ENCODE data around the gene FBLN7. TPM values are rescaled to one million over a fixed set of nuclear protein-coding genes. Genes with fewer than 3 reads are reported as not detected.
"Not testable (repeated sequence)": the region's sequence is repeated elsewhere in the genome, so short reads cannot be mapped to it uniquely, and the experiment has no call there.

FBLN7 gene
- total RNA-seq, 4 donors from 2014 or later = 3.6 to 10.2 (median 5.9) TPM

DNA sequence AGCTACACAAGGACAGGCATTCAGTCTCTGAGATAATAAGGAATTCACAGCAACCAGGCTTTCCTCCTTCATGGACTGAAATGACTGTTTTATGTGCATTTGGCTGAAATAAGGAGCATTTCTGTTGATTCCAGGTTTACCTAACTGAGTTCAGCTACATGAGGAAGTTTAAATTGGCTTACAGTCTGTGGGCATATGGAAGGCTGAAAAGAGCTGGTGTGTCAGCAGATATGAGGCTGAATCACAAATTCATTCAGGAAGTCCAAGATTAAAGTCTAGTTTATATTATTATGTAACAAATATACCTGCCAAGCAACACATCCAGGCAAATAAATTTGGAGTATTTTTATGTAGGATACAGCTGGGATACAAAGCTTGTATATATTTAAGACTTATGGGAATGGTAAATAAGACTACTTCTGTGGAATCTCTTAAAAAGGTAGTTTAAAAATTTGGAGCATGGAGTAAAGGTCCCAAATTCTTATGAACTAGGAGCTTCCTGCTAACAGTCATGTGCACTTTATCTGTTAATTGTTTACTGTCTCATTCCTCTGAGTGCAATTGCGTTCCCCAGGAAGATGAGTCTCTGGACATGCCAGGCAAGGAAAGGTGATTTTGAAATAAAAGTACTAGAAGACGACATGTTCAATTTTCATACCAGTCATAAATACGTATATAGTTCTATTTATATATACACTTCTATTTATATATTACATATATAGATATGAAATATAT, 63.7 kb downstream of the FBLN7 start:
- no peak overlapping the region for H3K4me3 ChIP-seq (ENCODE audit: low read depth, poor library complexity, severe bottlenecking)
- DNase-seq (ENCODE audit: low spot score in 2 of 2) = no peak
- intact Hi-C loops (cut with DNase I; ENCODE audit: low total_unique reads) = no loop called here
- WGBS, 2 donors = 93 to 96% methylated on average over 3 of the region's 3 CpGs
- TF ChIP-seq POLR2A (IDR thresholded peaks at IDR 0.05) = no peak
- TF ChIP-seq, protein P1, sequence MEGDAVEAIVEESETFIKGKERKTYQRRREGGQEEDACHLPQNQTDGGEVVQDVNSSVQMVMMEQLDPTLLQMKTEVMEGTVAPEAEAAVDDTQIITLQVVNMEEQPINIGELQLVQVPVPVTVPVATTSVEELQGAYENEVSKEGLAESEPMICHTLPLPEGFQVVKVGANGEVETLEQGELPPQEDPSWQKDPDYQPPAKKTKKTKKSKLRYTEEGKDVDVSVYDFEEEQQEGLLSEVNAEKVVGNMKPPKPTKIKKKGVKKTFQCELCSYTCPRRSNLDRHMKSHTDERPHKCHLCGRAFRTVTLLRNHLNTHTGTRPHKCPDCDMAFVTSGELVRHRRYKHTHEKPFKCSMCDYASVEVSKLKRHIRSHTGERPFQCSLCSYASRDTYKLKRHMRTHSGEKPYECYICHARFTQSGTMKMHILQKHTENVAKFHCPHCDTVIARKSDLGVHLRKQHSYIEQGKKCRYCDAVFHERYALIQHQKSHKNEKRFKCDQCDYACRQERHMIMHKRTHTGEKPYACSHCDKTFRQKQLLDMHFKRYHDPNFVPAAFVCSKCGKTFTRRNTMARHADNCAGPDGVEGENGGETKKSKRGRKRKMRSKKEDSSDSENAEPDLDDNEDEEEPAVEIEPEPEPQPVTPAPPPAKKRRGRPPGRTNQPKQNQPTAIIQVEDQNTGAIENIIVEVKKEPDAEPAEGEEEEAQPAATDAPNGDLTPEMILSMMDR (IDR thresholded peaks at IDR 0.05) = no peak

DNA sequence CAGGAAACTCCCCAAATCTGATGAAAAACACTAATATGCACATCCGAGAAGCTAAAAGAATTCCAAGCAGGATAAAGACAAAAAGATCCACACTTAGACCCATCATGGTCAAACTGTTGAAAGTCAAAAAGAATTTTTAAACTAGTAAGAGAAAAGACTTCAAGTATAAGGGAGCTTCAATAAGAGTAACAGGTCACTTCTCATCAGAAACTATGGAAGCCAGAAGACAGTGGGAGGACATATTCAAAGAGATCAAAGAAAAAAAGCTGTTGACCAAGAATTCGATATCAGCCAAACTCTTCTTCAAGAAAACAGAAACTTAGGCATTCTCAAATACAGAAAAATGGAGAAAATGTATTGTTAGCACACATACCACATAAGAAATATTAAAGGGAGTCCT, 66.2 kb downstream of the FBLN7 start:
- WGBS, 2 donors = 93 to 96% methylated on average over 2 of the region's 2 CpGs
- intact Hi-C loops (cut with DNase I; ENCODE audit: low total_unique reads) = no loop called here
- DNase-seq (ENCODE audit: low spot score in 2 of 2) = no peak

DNA sequence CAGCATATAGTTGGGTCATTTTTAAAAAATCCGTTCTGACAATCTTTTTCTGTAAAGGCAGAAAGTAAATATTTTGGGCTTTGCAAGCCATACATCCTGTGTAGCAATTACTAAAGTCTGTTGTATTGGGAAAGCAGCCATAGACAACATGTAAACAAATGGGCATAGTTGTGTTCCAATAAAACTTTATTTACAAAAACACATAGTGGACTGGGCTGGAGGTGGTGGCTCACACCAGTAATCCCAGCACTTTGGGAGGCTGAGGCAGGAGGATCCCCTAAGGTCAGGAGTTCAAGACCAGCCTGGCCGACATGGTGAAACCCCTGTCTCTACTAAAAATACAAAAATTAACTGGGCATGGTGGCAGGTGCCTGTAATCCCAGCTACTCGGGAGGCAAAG, 69.7 kb downstream of the FBLN7 start:
- H3K4me3 ChIP-seq (ENCODE audit: low read depth, poor library complexity, severe bottlenecking); intact Hi-C loops (cut with DNase I; ENCODE audit: low total_unique reads); DNase-seq (ENCODE audit: low spot score in 2 of 2): not testable (repeated sequence)
- WGBS, 2 donors = 89 to 91% methylated on average over 3 of the region's 3 CpGs

More for the DNA sequence above, 66.2 kb downstream of the FBLN7 start:
- no peak for TF ChIP-seq POLR2A (IDR thresholded peaks at IDR 0.05)
- TF ChIP-seq, protein P1 (IDR thresholded peaks at IDR 0.05) = no peak
- H3K4me3 ChIP-seq (ENCODE audit: low read depth, poor library complexity, severe bottlenecking) = no peak overlapping the region

DNA sequence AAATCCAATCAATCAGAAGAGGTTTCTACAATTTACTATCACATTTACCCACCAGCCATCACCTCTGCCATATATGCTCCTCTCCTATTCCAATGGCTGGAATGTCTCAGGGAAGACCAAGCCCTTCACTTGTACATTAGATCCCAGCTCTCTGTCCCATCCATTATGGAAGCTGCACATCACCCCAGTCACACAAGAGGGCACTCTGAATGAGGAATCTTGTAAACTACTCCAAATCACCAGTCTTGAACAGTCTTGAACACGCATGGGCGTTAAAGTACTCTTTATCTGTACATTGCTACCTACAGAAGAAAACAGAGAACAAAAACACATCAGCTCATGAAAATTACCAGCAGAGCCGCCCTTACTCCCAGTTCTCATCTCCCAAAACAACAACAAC, 78.0 kb downstream of the FBLN7 start:
- intact Hi-C loops (cut with DNase I; ENCODE audit: low total_unique reads) = no loop called here
- TF ChIP-seq POLR2A (IDR thresholded peaks at IDR 0.05) = no peak
- TF ChIP-seq, protein P1 (IDR thresholded peaks at IDR 0.05) = no peak
- no peak for DNase-seq (ENCODE audit: low spot score in 2 of 2)
- no peak overlapping the region for H3K4me3 ChIP-seq (ENCODE audit: low read depth, poor library complexity, severe bottlenecking)
- 97 to 98% methylated on average over 3 of the region's 3 CpGs for WGBS, 2 donors

DNA sequence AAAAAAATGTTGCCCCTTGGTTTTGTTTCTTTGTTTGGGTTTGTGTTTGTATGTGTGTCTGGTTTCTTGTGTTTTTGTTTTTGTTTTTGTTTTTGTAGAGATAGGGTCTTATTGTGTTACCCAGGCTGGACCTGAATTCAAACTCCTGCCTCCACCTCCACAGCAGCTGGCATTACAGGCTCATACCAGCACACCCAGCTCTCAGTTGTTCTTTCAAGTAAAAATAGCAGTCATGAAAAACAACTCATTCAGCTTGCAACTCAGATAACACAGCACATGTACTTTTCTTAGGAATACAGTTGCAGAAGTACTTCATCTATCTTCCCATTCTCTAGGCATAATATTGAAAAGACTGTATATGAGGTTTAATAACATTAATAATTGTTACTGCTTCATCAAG, 79.7 kb downstream of the FBLN7 start:
- no peak for DNase-seq (ENCODE audit: low spot score in 2 of 2)
- H3K4me3 ChIP-seq (ENCODE audit: low read depth, poor library complexity, severe bottlenecking) = no peak overlapping the region
- intact Hi-C loops (cut with DNase I; ENCODE audit: low total_unique reads) = no loop called here
- TF ChIP-seq POLR2A (IDR thresholded peaks at IDR 0.05) = no peak
- TF ChIP-seq, protein P1 (IDR thresholded peaks at IDR 0.05) = no peak

DNA sequence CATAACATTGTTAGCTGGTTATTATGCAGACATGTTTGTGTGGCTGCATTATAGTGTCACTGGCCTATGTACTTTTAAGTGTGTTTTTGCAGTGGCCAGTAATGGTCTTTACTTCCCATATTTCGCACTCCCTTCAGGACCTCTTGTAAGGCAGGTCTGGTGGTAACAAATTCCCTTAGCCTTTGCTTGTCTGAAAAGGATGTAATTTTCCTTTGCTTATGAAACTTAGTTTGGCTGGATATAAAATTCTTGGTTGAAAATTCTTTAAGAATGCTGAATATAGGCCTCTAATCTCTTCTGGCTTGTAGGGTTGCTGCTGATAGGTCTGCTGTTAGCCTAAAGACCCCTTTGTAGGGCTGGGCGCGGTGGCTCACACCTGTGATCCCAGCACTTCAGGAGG, 82.0 kb downstream of the FBLN7 start:
- no peak for DNase-seq (ENCODE audit: low spot score in 2 of 2)
- intact Hi-C loops (cut with DNase I; ENCODE audit: low total_unique reads) = no loop called here
- WGBS, 2 donors = 94 to 100% methylated on average over 3 of the region's 3 CpGs
- no peak overlapping the region for H3K4me3 ChIP-seq (ENCODE audit: low read depth, poor library complexity, severe bottlenecking)
- TF ChIP-seq, protein P1 (IDR thresholded peaks at IDR 0.05) = no peak
- TF ChIP-seq POLR2A (IDR thresholded peaks at IDR 0.05) = no peak

All from lower leg skin (tissue), 4 donors.